ENCODE results near the gene MKLN1.
"Not testable (repeated sequence)": the region's sequence is repeated elsewhere in the genome, so short reads cannot be mapped to it uniquely, and the experiment has no call there.

Gene MKLN1

GRCh38 chr7:131327626-131328376 lies at the start of gene MKLN1:
Gene MKLN1, plus strand, starts transcription at chr7:131327876. Its CDS starts 24 bp downstream, at chr7:131327900.
- DNase-seq (ENCODE audit: low read depth): peak; percentile 86

- no peak for DNase-seq (ENCODE audit: low read depth)
These were observed 48.6 kb upstream of the MKLN1 start for GRCh38 chr7:131279044-131279443.

GRCh38 chr7:131281266-131282048 lies 46.2 kb upstream of the MKLN1 start:
- no peak for DNase-seq (ENCODE audit: low read depth)

GRCh38 chr7:131284702-131285419 lies 42.8 kb upstream of the MKLN1 start:
- DNase-seq (ENCODE audit: low read depth): no peak

GRCh38 chr7:131285556-131285955 lies 42.1 kb upstream of the MKLN1 start:
- DNase-seq (ENCODE audit: low read depth): no peak

- DNase-seq (ENCODE audit: low read depth): no peak
These were observed 39.2 kb upstream of the MKLN1 start for GRCh38 chr7:131288450-131288849.

GRCh38 chr7:131289051-131289450 lies 38.6 kb upstream of the MKLN1 start:
- no peak for DNase-seq (ENCODE audit: low read depth)

DNA sequence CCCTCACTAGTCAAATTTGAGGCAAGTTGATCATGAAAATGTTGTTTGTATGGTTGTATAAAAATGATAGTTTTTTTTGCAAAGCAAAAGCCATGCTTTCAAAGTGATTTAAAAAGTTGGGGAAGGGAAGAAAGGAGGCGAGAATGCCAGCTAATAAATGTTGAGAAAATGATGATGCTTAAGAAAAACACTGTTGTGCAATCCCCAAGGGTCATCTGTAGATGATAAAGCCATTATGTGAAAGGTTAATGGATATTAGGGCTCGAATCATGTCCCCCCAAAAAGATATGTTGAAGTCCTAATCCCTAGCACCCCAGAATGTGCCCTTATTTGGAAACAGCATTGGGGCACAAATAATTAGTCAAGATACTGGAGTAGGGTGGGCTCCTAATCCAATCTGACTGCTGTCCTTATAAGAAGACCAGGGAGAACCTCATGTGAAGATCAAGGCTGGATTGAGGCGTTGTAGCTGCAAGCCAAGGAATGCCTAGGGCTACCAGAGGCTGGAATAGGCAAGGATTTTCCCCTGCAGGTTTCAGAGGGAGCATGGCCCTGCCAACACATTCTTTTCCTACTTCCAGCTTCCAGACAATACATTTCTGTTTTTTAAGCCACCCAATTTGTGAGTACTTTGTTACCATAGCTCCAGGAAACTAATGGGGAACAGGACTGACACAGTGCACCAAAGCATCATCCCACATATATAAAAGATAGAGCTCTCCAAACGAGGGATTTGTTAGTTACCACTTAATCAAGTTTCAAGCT lies 35.4 kb upstream of the MKLN1 start:
- DNase-seq (ENCODE audit: low read depth): no peak

DNA sequence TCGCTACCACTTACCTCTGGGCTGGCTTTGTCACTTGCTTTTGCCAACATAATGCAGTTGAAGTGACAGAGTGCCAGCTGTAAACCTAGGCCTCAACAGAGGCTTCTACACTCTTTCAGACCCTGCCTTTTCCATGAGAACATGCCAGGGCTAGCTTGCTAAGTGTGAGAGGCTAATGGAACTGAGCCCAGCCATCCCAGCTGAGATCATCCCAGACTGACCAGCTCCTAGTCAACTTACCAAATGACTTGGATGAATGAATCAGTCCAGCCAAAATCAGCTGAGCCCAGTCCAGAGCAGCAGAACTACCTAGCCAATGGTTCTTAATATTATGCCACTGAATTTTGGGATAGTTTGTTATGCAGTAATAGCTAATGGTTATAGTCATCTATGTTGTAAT lies 34.7 kb upstream of the MKLN1 start:
- DNase-seq (ENCODE audit: low read depth): no peak

- no peak for DNase-seq (ENCODE audit: low read depth)
These were observed 33.1 kb upstream of the MKLN1 start for GRCh38 chr7:131294553-131294952.

DNA sequence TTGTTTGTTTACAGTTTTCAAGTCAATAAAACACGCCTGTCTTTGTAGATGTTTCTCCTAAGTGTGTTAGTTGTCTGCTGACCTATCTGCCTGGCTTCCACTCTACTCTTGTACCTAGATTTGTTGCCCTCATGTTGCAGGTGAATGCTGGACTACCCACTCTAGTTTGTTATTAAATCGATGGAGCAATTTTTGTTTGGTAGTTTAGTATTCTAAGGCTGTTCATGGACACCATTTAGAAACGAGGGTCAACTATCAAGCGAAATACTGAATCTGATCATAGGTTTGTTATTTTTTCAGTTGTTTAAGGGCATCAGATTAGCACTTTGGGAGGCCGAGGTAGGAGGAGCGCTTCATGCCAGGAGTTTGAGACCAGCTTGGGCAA lies 29.1 kb upstream of the MKLN1 start:
- no peak for DNase-seq (ENCODE audit: low read depth)

GRCh38 chr7:131299074-131299473 lies 28.6 kb upstream of the MKLN1 start:
- DNase-seq (ENCODE audit: low read depth): no peak

GRCh38 chr7:131300078-131300477 lies 27.6 kb upstream of the MKLN1 start:
- no peak for DNase-seq (ENCODE audit: low read depth)

DNA sequence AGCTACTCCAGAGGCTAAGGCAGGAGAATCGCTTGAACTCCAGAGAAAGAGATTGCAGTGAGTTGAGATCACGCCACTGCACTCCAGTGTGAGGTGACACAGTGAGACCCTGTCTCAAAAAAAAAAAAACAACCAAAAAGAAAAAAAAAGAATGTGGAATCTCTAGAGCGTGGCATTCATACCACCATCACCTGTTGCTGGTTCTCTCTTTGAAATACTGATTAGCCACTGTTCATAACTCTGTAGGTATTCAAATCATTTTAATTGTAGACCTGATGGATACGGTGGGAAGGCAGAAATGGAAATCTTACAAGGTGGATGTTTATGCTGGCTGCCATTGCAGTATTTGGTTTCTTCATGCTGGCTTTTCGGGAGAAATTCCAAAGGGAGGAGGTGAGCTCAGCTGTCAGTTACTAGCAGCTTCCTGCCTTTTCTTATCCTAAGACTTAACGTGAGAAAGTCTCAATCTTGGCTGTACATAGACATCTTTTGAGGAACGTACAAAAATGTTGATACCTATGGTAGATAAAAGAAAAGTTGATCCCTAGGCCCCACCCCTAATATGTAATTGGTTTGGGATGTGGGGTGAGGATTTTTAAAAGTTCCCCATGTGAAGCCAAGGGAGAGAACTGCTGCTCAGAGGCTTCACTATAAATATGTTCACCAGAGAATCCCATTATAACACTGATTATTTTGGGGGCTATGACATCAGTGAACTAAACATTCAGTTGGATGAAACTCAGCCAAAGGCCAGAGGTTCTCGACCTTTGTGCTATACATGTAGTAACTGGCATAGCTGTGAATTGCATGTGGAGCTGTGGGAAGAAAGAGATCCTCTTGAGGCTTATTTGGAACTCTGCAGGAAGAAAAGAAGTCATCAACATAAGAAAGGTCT lies 26.9 kb upstream of the MKLN1 start:
- no peak for DNase-seq (ENCODE audit: low read depth)

- no peak for DNase-seq (ENCODE audit: low read depth)
These were observed 25.2 kb upstream of the MKLN1 start for GRCh38 chr7:131302446-131302845.

GRCh38 chr7:131302876-131303707 lies 24.6 kb upstream of the MKLN1 start:
- DNase-seq (ENCODE audit: low read depth): peak; percentile 3

- DNase-seq (ENCODE audit: low read depth): no peak
These were observed 22.5 kb upstream of the MKLN1 start for GRCh38 chr7:131305152-131305551.

DNA sequence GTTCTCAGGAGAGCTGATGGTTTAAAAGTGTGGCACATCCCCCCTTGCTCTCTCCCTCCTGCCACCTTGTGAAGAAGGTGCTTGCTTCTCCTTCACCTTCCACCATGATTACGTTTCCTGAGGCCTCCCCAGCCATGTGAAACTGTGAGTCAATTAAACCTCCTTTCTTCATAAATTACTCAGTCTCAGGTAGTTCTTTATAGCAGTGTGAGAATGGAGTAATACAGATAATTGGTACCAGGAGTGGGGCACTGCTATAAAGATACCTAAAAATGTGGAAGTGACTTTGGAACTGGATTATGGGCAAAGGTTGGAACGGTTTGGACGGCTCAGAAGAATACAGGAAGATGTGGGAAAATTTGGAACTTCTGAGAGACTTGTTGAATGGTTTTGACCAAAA lies 21.6 kb upstream of the MKLN1 start:
- not testable (repeated sequence) for DNase-seq (ENCODE audit: low read depth)

DNA sequence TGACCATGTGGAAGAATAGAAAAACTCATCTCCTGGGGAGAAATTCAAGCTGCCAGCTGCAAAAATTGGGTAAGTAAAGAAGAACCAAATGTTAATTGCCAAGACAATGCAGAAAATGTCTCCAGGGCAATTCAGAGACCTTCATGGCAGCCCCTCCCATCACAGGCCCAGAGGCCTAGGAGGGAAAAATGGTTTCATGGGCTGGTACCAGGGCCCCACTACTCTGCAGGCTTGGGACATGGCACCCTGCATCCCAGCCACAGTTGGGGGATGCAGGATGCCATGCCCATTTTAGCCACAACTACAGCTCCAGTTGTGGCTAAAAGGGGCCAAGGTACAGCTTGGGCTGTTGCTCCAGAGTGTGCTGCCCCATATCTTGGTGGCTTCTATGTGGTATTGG lies 20.9 kb upstream of the MKLN1 start:
- DNase-seq (ENCODE audit: low read depth): no peak

- DNase-seq (ENCODE audit: low read depth): no peak
These were observed 20.0 kb upstream of the MKLN1 start for GRCh38 chr7:131307627-131308026.

Measured in activated T-helper 9 cell treated with anti-CD3 and anti-CD28 coated beads, Interleukin-2, amount 50 U/mL, for 16 hours (primary cell).